ENCODE measurements around the gene IKZF1.

IKZF1 gene

DNA sequence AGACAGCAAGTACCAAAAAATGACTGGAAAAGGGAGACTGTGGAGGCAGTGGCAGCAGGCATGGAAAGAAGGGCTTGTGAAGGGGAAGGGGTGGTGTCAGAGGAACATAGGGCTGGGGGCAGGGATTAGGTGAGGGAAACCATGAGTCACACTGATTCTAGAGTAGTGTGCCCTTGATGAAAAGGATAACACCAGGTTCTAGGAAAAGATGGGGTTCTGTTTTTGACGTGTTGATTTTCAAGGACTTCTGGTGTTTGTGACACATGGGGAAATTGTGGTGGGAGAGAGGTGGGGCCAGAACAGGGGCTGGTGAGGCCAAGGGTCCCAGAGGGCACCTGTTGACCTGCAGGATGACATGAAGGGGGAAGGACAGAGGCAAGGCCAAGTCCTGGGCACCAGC lies 88.6 kb downstream of the IKZF1 start:
- Histone ChIP-seq H3K4me3 (replicated peaks; ENCODE audit: insufficient read depth, low read length) (no peak overlapping the region), H3K27me3 (ENCODE audit: insufficient read depth, poor library complexity, severe bottlenecking) (no peaks in the 10 kb centered on the region), H3K27ac (replicated peaks) (no peak overlapping the region)
- DNase-seq (ENCODE audit: low read depth in 1 of 2, low spot score in 1 of 2), result no peak
- TF ChIP-seq, protein P1, sequence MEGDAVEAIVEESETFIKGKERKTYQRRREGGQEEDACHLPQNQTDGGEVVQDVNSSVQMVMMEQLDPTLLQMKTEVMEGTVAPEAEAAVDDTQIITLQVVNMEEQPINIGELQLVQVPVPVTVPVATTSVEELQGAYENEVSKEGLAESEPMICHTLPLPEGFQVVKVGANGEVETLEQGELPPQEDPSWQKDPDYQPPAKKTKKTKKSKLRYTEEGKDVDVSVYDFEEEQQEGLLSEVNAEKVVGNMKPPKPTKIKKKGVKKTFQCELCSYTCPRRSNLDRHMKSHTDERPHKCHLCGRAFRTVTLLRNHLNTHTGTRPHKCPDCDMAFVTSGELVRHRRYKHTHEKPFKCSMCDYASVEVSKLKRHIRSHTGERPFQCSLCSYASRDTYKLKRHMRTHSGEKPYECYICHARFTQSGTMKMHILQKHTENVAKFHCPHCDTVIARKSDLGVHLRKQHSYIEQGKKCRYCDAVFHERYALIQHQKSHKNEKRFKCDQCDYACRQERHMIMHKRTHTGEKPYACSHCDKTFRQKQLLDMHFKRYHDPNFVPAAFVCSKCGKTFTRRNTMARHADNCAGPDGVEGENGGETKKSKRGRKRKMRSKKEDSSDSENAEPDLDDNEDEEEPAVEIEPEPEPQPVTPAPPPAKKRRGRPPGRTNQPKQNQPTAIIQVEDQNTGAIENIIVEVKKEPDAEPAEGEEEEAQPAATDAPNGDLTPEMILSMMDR (IDR thresholded peaks at IDR 0.05; ENCODE audit: insufficient read depth, low read length), result no peak
- no peak for TF ChIP-seq SPI1 (IDR thresholded peaks at IDR 0.05; ENCODE audit: borderline replicate concordance, low read depth)
- no peak for TF ChIP-seq GABPA (IDR thresholded peaks at IDR 0.05; ENCODE audit: low read depth)
- TF ChIP-seq, protein P2, sequence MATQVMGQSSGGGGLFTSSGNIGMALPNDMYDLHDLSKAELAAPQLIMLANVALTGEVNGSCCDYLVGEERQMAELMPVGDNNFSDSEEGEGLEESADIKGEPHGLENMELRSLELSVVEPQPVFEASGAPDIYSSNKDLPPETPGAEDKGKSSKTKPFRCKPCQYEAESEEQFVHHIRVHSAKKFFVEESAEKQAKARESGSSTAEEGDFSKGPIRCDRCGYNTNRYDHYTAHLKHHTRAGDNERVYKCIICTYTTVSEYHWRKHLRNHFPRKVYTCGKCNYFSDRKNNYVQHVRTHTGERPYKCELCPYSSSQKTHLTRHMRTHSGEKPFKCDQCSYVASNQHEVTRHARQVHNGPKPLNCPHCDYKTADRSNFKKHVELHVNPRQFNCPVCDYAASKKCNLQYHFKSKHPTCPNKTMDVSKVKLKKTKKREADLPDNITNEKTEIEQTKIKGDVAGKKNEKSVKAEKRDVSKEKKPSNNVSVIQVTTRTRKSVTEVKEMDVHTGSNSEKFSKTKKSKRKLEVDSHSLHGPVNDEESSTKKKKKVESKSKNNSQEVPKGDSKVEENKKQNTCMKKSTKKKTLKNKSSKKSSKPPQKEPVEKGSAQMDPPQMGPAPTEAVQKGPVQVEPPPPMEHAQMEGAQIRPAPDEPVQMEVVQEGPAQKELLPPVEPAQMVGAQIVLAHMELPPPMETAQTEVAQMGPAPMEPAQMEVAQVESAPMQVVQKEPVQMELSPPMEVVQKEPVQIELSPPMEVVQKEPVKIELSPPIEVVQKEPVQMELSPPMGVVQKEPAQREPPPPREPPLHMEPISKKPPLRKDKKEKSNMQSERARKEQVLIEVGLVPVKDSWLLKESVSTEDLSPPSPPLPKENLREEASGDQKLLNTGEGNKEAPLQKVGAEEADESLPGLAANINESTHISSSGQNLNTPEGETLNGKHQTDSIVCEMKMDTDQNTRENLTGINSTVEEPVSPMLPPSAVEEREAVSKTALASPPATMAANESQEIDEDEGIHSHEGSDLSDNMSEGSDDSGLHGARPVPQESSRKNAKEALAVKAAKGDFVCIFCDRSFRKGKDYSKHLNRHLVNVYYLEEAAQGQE (IDR thresholded peaks at IDR 0.05; ENCODE audit: insufficient replicate concordance, low read depth), result no peak
- no peak for TF ChIP-seq POLR2AphosphoS5 (IDR thresholded peaks at IDR 0.05; ENCODE audit: low read depth)

DNA sequence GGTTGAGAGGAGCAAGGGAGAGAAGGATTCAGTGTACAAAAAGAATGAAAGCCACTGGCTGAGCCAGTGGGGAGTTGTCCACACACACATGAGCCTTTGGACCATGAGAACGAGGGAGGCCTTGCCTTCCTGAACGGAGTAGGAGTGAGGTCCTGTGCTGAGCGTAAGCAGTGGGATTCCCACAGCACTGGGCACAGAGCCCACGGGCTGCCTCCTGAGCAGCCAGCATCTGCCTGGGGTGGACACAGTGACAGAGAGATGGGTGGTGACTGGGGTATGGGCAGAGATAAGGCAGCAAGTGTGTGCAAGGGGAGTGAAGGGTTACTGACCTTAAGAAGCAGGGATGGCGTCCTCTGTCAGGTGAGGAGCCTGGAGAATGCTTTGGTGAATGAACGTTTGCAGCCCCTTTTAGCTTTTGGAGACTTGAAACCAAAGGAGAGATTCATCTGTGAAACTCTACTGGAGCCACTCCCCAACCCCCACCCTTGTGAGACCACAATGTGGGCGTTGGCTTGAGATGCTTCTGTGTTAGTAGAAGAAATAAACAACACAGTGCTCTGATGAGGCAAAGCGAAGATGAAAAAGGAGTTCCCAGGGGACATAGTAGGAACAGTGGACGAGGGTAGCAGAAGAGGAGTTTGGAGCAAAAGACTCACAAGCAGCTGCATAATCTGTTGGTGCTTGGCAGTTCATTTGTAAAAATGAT lies 89.2 kb downstream of the IKZF1 start:
- no peak for TF ChIP-seq SPI1 (IDR thresholded peaks at IDR 0.05; ENCODE audit: borderline replicate concordance, low read depth)
- TF ChIP-seq, protein P2 (IDR thresholded peaks at IDR 0.05; ENCODE audit: insufficient replicate concordance, low read depth), result no peak
- no peak for TF ChIP-seq GABPA (IDR thresholded peaks at IDR 0.05; ENCODE audit: low read depth)
- no peak for TF ChIP-seq POLR2AphosphoS5 (IDR thresholded peaks at IDR 0.05; ENCODE audit: low read depth)
- TF ChIP-seq, protein P1 (IDR thresholded peaks at IDR 0.05; ENCODE audit: insufficient read depth, low read length), result no peak
- no peak overlapping the region for H3K27ac ChIP-seq (replicated peaks)
- H3K4me3 ChIP-seq (replicated peaks; ENCODE audit: insufficient read depth, low read length), result no peak overlapping the region
- H3K27me3 ChIP-seq (ENCODE audit: insufficient read depth, poor library complexity, severe bottlenecking), result no peaks in the 10 kb centered on the region
- no peak for DNase-seq (ENCODE audit: low read depth in 1 of 2, low spot score in 1 of 2)

DNA sequence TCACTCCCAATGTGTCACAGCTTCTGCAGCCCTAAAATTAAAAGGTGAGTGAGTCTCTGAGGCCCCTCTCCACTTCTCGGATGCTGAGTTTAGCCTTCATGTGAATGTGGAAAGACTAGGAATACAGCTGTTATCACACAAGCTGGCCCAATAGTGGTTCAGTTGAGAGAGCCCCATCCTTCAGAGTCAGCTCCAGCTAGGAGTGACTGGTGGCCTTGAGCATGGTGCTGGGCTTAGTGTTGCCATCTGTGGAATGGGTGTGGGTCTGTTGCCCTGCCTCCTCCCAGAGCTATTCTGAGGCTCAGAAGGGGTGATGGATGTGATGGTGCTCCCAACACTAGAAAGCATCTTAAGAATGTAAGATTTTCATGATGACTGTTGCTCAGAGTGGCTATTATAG lies 89.8 kb downstream of the IKZF1 start:
- no peak for DNase-seq (ENCODE audit: low read depth in 1 of 2, low spot score in 1 of 2)
- no peak overlapping the region for H3K4me3 ChIP-seq (replicated peaks; ENCODE audit: insufficient read depth, low read length)
- H3K27me3 ChIP-seq (ENCODE audit: insufficient read depth, poor library complexity, severe bottlenecking), result no peaks in the 10 kb centered on the region
- TF ChIP-seq, protein P1 (IDR thresholded peaks at IDR 0.05; ENCODE audit: insufficient read depth, low read length), result no peak
- no peak for TF ChIP-seq POLR2AphosphoS5 (IDR thresholded peaks at IDR 0.05; ENCODE audit: low read depth)
- TF ChIP-seq, protein P2 (IDR thresholded peaks at IDR 0.05; ENCODE audit: insufficient replicate concordance, low read depth), result no peak
- TF ChIP-seq GABPA (IDR thresholded peaks at IDR 0.05; ENCODE audit: low read depth), result no peak
- no peak for TF ChIP-seq SPI1 (IDR thresholded peaks at IDR 0.05; ENCODE audit: borderline replicate concordance, low read depth)
- no peak overlapping the region for H3K27ac ChIP-seq (replicated peaks)
